RWPE2 (cell line): Measurements from ENCODE around the gene PRDM12.

ENCODE experiments used
- ATAC-seq: fragments of 200-7000 bp; cut with Tn5 transposase; 3 replicates; pipeline ENCODE4 v1.9.1; 2021; ENCODE audit warnings: low read depth
- DNase-seq: peaks from one replicate; pipeline ENCODE4 v3.0.0-alpha.2; 2020; ENCODE audit warnings: low spot score
- H3K27ac ChIP-seq: fragments of 450-650 bp; 2 replicates; pipeline ENCODE4 v1.5.1; 2017; ENCODE audit warnings: mild to moderate bottlenecking; ENCODE audit not compliant: poor library complexity, severe bottlenecking
- H3K27me3 ChIP-seq: fragments of 250-450 bp; sonication (Bioruptor Pico); 2 replicates; pipeline ENCODE4 v1.5.1; 2021; ENCODE audit warnings: mild to moderate bottlenecking, moderate library complexity; ENCODE audit not compliant: insufficient read depth, poor library complexity, severe bottlenecking
- H3K36me3 ChIP-seq: fragments of 250-450 bp; sonication (Bioruptor Pico); 2 replicates; pipeline ENCODE4 v1.5.1; 2020; ENCODE audit warnings: low read depth, mild to moderate bottlenecking, moderate library complexity
- H3K4me1 ChIP-seq: fragments of 250-450 bp; sonication (Bioruptor Pico); 2 replicates; pipeline ENCODE4 v1.5.1; 2021; ENCODE audit warnings: mild to moderate bottlenecking, moderate library complexity; ENCODE audit not compliant: insufficient read depth, poor library complexity, severe bottlenecking
- H3K4me3 ChIP-seq: fragments of 250-450 bp; sonication (Bioruptor Pico); 2 replicates; pipeline ENCODE4 v1.5.1; 2021; ENCODE audit warnings: mild to moderate bottlenecking, moderate library complexity; ENCODE audit not compliant: severe bottlenecking
- H3K9me3 ChIP-seq: fragments of 250-450 bp; sonication (Bioruptor Pico); 2 replicates; pipeline ENCODE4 v1.5.1; 2021; ENCODE audit warnings: mild to moderate bottlenecking, moderate library complexity; ENCODE audit not compliant: severe bottlenecking
- TF ChIP-seq, protein P1 (sequence below): fragments of 450-650 bp; IDR thresholded peaks from one replicate; pipeline ENCODE4 v1.5.1; 2017; ENCODE audit warnings: mild to moderate bottlenecking, moderate library complexity; ENCODE audit not compliant: poor library complexity, severe bottlenecking

The PRDM12 gene

DNA sequence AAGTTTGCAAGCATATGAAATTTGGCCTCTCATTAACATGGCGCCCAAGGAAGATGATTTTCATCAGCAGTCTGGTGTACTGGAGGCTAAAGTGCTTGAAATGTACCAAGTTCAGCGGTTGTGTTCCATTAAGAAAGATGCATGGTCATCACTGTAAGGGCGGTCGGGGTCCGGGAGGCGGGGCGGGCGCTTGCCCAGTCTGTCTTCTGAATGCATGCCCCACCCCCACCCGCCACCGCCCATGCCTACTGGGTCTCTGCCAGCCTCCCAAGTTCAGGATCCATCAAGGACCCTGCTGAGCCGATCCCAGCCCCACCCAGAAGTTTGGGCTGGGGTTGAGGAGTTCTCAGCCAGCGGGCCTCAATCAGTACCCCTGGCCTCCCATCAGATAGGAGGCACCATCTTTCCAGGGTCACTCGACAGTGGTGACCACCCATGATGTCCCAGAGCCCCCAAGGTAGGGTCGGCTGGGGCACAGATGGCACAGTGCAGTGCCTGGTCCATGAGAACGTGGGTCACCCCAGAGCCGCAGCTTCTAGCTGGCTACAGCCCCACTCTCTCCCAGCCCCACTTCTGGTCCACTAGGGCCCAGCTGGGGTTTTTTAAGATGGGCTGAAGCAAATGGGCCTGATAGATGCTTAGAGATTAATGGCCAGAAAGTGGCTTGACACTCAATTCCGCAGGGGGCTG is 24.4 kb upstream of the PRDM12 start:
- H3K27ac ChIP-seq, result no peak overlapping the region
- no peak overlapping the region for H3K4me3 ChIP-seq
- ATAC-seq, result peak; percentile 12; the same call in 1 of the 3 replicates
- no peaks in the 10 kb centered on the region for H3K9me3 ChIP-seq
- DNase-seq, result no peak
- TF ChIP-seq, protein P1, sequence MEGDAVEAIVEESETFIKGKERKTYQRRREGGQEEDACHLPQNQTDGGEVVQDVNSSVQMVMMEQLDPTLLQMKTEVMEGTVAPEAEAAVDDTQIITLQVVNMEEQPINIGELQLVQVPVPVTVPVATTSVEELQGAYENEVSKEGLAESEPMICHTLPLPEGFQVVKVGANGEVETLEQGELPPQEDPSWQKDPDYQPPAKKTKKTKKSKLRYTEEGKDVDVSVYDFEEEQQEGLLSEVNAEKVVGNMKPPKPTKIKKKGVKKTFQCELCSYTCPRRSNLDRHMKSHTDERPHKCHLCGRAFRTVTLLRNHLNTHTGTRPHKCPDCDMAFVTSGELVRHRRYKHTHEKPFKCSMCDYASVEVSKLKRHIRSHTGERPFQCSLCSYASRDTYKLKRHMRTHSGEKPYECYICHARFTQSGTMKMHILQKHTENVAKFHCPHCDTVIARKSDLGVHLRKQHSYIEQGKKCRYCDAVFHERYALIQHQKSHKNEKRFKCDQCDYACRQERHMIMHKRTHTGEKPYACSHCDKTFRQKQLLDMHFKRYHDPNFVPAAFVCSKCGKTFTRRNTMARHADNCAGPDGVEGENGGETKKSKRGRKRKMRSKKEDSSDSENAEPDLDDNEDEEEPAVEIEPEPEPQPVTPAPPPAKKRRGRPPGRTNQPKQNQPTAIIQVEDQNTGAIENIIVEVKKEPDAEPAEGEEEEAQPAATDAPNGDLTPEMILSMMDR, result no peak
- no peaks in the 10 kb centered on the region for H3K4me1 ChIP-seq
- peaks cover 28% of the 10 kb centered on the region for H3K36me3 ChIP-seq
- H3K27me3 ChIP-seq, result no peaks in the 10 kb centered on the region

DNA sequence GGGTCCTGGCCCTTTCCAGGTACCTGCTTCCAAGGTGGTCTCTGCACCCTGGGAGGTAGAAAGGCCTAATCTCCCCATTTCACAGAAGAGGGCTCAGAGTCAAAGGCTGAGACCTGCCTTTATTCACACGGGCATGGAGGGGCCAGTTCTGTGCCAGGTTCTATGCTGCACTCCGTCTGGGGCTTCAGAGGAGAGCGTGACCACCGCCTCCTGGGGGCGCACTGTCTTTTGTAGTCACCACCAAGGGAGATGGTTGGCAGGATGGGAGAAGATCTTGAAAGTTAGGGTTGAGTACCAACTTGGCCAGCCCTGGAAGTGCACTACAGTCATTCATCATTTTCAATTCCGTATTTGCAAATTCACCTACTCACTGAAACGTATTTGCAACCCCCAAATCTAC is 23.7 kb upstream of the PRDM12 start:
- H3K4me3 ChIP-seq, result no peak overlapping the region
- no peak for DNase-seq
- TF ChIP-seq, protein P1, result no peak
- H3K9me3 ChIP-seq, result no peaks in the 10 kb centered on the region
- no peak overlapping the region for H3K27ac ChIP-seq
- peaks cover 25% of the 10 kb centered on the region for H3K36me3 ChIP-seq
- H3K27me3 ChIP-seq, result no peaks in the 10 kb centered on the region
- no peaks in the 10 kb centered on the region for H3K4me1 ChIP-seq
- no peak for ATAC-seq

DNA sequence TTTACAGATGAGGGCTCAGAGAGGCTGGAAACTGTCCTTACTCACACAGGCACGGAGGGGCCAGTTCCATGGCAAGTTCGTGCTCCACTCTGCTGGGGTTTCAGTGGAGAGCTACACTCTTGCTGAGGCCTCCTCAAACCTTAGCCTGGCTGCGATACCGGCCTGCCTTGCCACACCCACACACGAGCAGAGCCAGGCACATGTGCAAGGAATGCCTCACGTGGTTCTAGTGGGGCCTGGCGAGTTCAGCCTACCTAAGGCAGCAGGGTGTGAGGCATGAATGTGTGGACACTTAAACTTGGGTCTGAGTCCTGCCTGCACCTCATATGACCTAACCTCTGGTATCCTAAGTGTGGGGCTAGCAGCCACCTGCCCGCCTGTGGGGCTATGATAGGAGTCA is 21.5 kb upstream of the PRDM12 start:
- Histone ChIP-seq H3K27ac (no peak overlapping the region), H3K9me3 (no peaks in the 10 kb centered on the region), H3K36me3 (peaks cover 3% of the 10 kb centered on the region; the same call in 1 of the 2 replicates), H3K4me3 (no peak overlapping the region), H3K27me3 (no peaks in the 10 kb centered on the region), H3K4me1 (no peaks in the 10 kb centered on the region)
- TF ChIP-seq, protein P1, result no peak
- DNase-seq, result no peak
- no peak for ATAC-seq

DNA sequence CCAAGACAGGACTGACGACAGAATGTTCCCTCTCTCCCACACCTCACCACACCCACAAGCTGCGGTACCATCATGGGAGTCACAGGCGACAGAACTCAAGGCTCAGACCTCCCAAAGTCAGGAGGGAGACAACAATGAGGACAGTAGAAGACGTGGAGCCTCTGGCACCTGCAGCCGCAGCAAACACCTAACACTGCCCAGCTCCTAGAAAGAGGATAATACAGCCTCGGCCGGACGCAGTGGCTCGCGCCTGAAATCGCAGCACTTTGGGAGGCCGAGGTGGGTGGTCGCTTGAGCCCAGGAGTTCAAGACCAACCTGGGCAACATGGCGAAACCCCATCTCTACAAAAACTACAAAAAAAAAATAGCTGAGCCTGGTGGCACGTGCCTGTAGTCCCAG is 13.2 kb upstream of the PRDM12 start:
- no peaks in the 10 kb centered on the region for H3K9me3 ChIP-seq
- H3K4me3 ChIP-seq, result no peak overlapping the region
- DNase-seq (no peak), ATAC-seq (no peak)
- H3K27me3 ChIP-seq, result peaks cover 9% of the 10 kb centered on the region
- no peaks in the 10 kb centered on the region for H3K36me3 ChIP-seq
- no peaks in the 10 kb centered on the region for H3K4me1 ChIP-seq
- H3K27ac ChIP-seq, result no peak overlapping the region
- TF ChIP-seq, protein P1, result no peak

DNA sequence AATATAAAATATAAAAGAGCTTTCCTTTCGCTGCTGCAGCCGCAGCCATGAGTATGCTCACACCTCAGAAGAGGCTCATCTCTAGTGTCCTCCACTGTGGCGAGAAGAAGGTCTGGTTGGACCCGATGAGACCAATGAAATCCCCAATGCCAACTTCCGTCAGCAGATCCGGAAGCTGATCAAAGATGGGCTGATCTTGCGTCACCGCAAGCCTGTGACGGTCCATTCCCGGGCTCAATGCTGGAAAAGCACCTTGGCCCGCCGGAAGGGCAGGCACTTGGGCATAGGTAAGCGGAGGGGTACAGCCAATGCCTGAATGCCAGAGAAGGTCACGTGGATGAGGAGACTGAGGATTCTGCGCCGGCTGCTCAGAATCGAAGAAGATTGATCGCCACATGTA is 12.6 kb upstream of the PRDM12 start:
- H3K36me3 ChIP-seq, result no peaks in the 10 kb centered on the region
- no peak for DNase-seq
- ATAC-seq, result no peak
- no peaks in the 10 kb centered on the region for H3K4me1 ChIP-seq
- H3K27me3 ChIP-seq, result peaks cover 14% of the 10 kb centered on the region
- no peaks in the 10 kb centered on the region for H3K9me3 ChIP-seq
- TF ChIP-seq, protein P1, result no peak
- H3K4me3 ChIP-seq, result no peak overlapping the region
- H3K27ac ChIP-seq, result no peak overlapping the region
